Left ventricle myocardium superior (tissue), 1 donor: Measurements from ENCODE around the gene ZMPSTE24. TPM values are rescaled to one million over a fixed set of nuclear protein-coding genes. Genes with fewer than 3 reads are reported as not detected.

ENCODE experiments used
- ATAC-seq: fragments of 200-7000 bp; cut with Tn5 transposase; one replicate; pipeline ENCODE4 v1.9.1; 2020; ENCODE audit warnings: mild to moderate bottlenecking, moderate library complexity
- DNase-seq: peaks from one replicate; pipeline ENCODE4 v3.0.0-alpha.2; 2020
- intact Hi-C: fragments of 100-400 bp; cut with micrococcal nuclease; formaldehyde crosslinking; loops from one replicate; pipeline ENCODE4 v1.11.0; 2022
- total RNA-seq: library from RNA; stranded (reverse); fragmentation: NEBNext Ultra II Directional; extraction: Animal tissue kit (Norgen Biotek cat#: 25700); gene quantifications from one replicate; pipeline ENCODE4 v1.2.1, GENCODE V29; 2021
- donor health status: DM: no; HTN: yes; CAD: no; lungs with severe emphysema.

The ZMPSTE24 gene
- total RNA-seq, 1 donor from 2014 or later: 33.5 TPM

GRCh38 chr1:40256401-40257084 is 1.5 kb upstream of the ZMPSTE24 start:
- DNase-seq: no peak
- intact Hi-C loops: no loop called here
- ATAC-seq: no peak

- ATAC-seq: peak; percentile 12
- DNase-seq: no peak
- intact Hi-C loops: no loop called here
Observed at GRCh38 chr1:40257313-40257687, 736 bp upstream of the ZMPSTE24 start.

GRCh38 chr1:40258445-40258769 is 371 bp downstream of the ZMPSTE24 start:
- ATAC-seq (no peak), DNase-seq (no peak)
- intact Hi-C loops: no loop called here

DNA sequence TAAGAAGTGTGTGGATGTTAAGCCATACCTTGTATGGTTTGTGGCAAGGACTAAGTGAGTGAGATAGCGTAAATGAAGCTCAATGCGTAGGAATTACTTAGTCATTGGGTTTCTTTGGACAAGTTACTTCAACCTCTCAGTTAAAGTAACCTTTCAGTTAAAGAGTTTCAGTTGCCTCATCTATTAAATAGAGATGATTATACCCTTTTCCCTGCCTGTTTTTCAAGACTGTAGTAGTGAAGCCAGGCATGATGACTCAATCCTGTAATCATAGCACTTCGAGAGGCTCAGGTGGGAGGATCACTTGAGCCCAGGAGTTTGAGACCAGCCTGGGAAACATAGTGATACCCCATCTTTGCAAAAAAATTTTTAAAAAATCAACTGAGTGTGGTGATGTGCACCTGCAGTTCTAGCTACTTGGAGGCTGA is 6.3 kb downstream of the ZMPSTE24 start:
- DNase-seq (no peak), ATAC-seq (no peak)
- intact Hi-C loops: no loop called here

DNA sequence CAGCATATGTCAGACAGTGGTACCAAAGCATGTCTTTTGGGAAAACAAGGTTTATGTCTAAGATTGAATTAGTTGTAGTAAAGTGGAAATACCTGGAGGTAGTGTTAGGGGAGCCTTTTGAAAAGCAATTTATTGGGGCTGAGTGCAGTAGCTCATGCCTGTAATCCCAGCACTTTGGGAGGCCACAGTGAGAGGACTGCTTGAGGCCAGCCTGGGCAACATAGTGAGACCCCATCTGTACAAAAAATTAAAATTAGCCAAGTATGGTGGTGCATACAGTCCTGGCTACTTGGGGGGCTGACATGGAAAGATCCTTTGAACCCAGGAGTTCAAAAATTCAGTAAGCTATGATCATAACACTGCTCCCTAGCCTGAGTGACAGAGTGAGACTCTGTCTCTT is 7.3 kb downstream of the ZMPSTE24 start:
- intact Hi-C loops: no loop called here
- DNase-seq (no peak), ATAC-seq (no peak)

DNA sequence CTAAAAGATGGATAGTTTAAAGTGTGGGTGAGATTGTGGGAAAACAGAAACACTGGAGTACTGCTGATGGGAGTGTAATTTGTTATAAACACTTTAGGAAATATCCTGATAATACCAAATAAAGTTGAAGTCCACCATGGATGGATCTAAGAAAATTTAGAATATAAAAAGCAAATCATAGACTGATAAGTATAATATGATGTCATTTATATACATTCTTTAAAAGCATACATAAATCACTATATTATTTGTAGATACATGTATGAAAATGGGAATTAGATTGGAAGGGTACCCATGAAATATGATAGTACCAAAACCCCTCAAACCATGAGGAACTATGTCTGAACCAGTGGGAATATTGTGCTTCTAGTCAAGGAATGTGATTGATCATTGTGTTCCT is 7.9 kb downstream of the ZMPSTE24 start:
- no peak for DNase-seq
- ATAC-seq: no peak
- intact Hi-C loops: no loop called here

- DNase-seq (no peak), ATAC-seq (peak; percentile 10)
- intact Hi-C loops: no loop called here
Observed at GRCh38 chr1:40266786-40267535, 8.9 kb downstream of the ZMPSTE24 start.

GRCh38 chr1:40267767-40268187 is 9.7 kb downstream of the ZMPSTE24 start:
- ATAC-seq (peak; percentile 91), DNase-seq (no peak)
- intact Hi-C loops: no loop called here

- DNase-seq (no peak), ATAC-seq (no peak)
- intact Hi-C loops: no loop called here
Observed at GRCh38 chr1:40268211-40268610, 10.2 kb downstream of the ZMPSTE24 start.

DNA sequence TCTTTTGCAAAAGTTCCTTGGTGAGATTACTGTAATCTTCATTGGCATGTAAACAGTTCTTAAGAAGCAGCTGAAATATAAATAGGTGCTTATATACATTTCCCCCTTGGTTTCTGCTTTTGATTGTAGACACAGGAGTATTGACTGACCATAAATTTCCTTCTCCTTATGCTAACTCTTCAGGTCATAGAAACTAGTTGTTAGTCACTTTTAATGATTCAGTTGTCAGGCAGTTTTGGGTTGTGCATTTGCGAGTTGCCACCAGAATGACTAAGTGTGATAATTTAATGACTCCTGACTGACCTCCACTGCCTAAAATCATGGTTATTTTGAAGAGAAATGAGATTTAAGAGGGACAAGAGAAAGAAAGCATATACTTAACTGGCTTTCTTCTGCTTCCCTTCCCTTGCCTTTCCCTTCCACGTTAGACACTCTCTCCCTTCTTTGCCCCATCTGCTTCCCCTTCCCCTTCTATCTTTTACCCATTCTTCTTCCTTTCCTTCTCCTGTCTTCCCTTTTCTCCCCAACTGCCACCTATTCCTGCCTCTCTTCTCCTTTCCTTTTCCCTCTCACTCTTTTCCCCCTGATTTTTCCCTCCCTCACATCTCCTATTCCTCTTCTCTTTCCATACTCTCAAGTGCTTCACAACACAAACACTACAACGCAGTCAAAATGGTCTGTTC is 12.3 kb downstream of the ZMPSTE24 start:
- no peak for DNase-seq
- intact Hi-C loops: no loop called here
- ATAC-seq: no peak

GRCh38 chr1:40272653-40273213 is 14.7 kb downstream of the ZMPSTE24 start:
- DNase-seq (no peak), ATAC-seq (no peak)
- intact Hi-C loops: no loop called here

GRCh38 chr1:40273547-40274166 is 15.6 kb downstream of the ZMPSTE24 start:
- no peak for DNase-seq

GRCh38 chr1:40274331-40274730 is 16.3 kb downstream of the ZMPSTE24 start:
- intact Hi-C loops: no loop called here
- no peak for DNase-seq
- no peak for ATAC-seq

More at GRCh38 chr1:40273547-40274166, 15.6 kb downstream of the ZMPSTE24 start:
- ATAC-seq: no peak
- intact Hi-C loops: no loop called here

DNA sequence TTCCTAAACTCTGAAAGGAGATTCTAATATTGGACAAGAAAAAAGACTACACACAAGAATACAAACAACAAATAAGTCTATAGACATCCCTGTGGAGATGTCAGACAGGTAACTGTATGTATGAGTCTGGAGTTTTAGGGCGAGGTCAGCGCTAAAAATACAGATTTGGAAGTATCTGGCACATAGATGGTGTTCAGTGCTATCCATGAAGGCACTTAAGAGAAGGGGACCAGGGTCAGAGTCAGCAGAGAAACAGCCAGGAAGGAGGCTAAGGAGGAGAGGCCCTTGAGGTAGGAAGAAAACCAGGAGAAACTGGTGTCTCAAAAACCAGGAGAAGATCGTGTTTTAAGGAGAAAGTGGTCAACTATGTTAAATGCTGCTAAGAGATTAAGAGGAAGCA is 18.1 kb downstream of the ZMPSTE24 start:
- ATAC-seq (peak; percentile 53), DNase-seq (no peak)
- intact Hi-C loops: no loop called here

GRCh38 chr1:40281853-40282252 is 23.8 kb downstream of the ZMPSTE24 start:
- intact Hi-C loops: no loop called here
- ATAC-seq: no peak
- DNase-seq: no peak

GRCh38 chr1:40291293-40291692 is 33.3 kb downstream of the ZMPSTE24 start:
- no peak for ATAC-seq
- intact Hi-C loops: no loop called here
- no peak for DNase-seq

- intact Hi-C loops: no loop called here
- no peak for DNase-seq
- ATAC-seq: no peak
Observed at GRCh38 chr1:40299366-40300248, 41.6 kb downstream of the ZMPSTE24 start.

- DNase-seq: no peak
- intact Hi-C loops: no loop called here
- ATAC-seq: no peak
Observed at GRCh38 chr1:40300249-40300567, 42.2 kb downstream of the ZMPSTE24 start.

DNA sequence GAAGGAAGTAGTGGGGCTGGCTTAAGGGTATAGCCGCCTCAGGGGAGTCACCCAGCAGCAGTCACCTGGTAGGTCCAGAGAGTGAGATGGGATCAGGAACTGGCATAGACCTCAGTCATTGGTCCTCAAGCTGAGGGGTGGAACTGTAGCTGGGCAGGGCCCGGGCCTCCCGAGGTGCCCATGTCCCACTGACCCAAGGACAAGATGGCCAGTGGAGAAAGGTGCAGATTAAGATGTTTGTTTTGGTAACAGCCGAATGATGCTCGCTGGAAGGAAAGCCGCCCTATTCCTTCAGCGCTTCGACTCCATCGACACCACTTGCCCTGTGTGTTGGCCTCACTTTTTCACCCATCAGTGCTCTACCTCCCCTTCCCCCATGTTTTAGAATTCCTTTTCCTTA is 42.6 kb downstream of the ZMPSTE24 start:
- ATAC-seq: no peak
- intact Hi-C loops: no loop called here

More for the DNA sequence above, 42.6 kb downstream of the ZMPSTE24 start:
- no peak for DNase-seq
